Hepatic stellate cell (primary cell): Measurements from ENCODE around the gene FKBP14.
"Not testable (repeated sequence)": the region's sequence is repeated elsewhere in the genome, so short reads cannot be mapped to it uniquely, and the experiment has no call there.

Experiments
- DNase-seq: peaks from one replicate; pipeline ENCODE4 v3.0.0; 2011; ENCODE audit warnings: low spot score

FKBP14 gene

GRCh38 chr7:29990931-29991330 is 35.6 kb downstream of the FKBP14 start:
- DNase-seq = no peak

- DNase-seq = peak; percentile 64
Observed at GRCh38 chr7:29989257-29989995, 37.1 kb downstream of the FKBP14 start, which contains the start of gene SCRN1. Gene SCRN1, minus strand, starts transcription at chr7:29989801. Its CDS starts 20,734 bp downstream, at chr7:29969067.

- peak; percentile 39 for DNase-seq
Observed at GRCh38 chr7:29988424-29989256, 37.9 kb downstream of the FKBP14 start.

- DNase-seq = peak; percentile 78
Observed at GRCh38 chr7:29987811-29988317, 38.6 kb downstream of the FKBP14 start.

- DNase-seq = peak; percentile 45
Observed at GRCh38 chr7:29987083-29987482, 39.4 kb downstream of the FKBP14 start.

GRCh38 chr7:29980151-29980550 is 46.4 kb downstream of the FKBP14 start:
- no peak for DNase-seq

GRCh38 chr7:29977886-29978651 is 48.4 kb downstream of the FKBP14 start:
- DNase-seq = no peak

GRCh38 chr7:29976673-29977415 is 49.7 kb downstream of the FKBP14 start:
- DNase-seq = no peak

- no peak for DNase-seq
Observed at GRCh38 chr7:29976266-29976665, 50.2 kb downstream of the FKBP14 start.

- DNase-seq = no peak
Observed at GRCh38 chr7:29975561-29975960, 50.9 kb downstream of the FKBP14 start.

GRCh38 chr7:29974286-29974685 is 52.2 kb downstream of the FKBP14 start:
- DNase-seq = no peak

- DNase-seq = no peak
Observed at GRCh38 chr7:29972315-29972669, 54.2 kb downstream of the FKBP14 start.

- no peak for DNase-seq
Observed at GRCh38 chr7:29971566-29972314, 54.8 kb downstream of the FKBP14 start.

GRCh38 chr7:29970158-29970557 is 56.3 kb downstream of the FKBP14 start:
- no peak for DNase-seq

- DNase-seq = no peak
Observed at GRCh38 chr7:29969738-29970137, 56.8 kb downstream of the FKBP14 start.

GRCh38 chr7:29968683-29969395 is 57.7 kb downstream of the FKBP14 start:
- DNase-seq = no peak

GRCh38 chr7:29965030-29965429 is 61.5 kb downstream of the FKBP14 start:
- DNase-seq = no peak

GRCh38 chr7:29962035-29962434 is 64.5 kb downstream of the FKBP14 start:
- DNase-seq = no peak

- DNase-seq = not testable (repeated sequence)
Observed at GRCh38 chr7:29961611-29962010, 64.9 kb downstream of the FKBP14 start.
